ENCODE results near the gene IFT80. TPM values are rescaled to one million over a fixed set of nuclear protein-coding genes. Genes with fewer than 3 reads are reported as not detected.

Gene IFT80
- polyA plus RNA-seq, 6 donors from 2014 or later: 4.0 to 8.4 (median 5.6) TPM

- no peaks in the 10 kb centered on the region for H3K9me3 Mint-ChIP-seq
- H3K4me1 Mint-ChIP-seq: no peaks in the 10 kb centered on the region
- ATAC-seq (ENCODE audit: low read depth in 2 of 2): no peak
- H3K36me3 Mint-ChIP-seq: peaks cover 0 to 9% of the 10 kb centered on the region in 2 donors
- no peak overlapping the region for H3K27ac Mint-ChIP-seq
- H3K27me3 Mint-ChIP-seq: no peaks in the 10 kb centered on the region
- no peak for DNase-seq
- H3K4me3 Mint-ChIP-seq: no peak overlapping the region
These were observed 13.5 kb upstream of the IFT80 start for GRCh38 chr3:160412477-160412876.

DNA sequence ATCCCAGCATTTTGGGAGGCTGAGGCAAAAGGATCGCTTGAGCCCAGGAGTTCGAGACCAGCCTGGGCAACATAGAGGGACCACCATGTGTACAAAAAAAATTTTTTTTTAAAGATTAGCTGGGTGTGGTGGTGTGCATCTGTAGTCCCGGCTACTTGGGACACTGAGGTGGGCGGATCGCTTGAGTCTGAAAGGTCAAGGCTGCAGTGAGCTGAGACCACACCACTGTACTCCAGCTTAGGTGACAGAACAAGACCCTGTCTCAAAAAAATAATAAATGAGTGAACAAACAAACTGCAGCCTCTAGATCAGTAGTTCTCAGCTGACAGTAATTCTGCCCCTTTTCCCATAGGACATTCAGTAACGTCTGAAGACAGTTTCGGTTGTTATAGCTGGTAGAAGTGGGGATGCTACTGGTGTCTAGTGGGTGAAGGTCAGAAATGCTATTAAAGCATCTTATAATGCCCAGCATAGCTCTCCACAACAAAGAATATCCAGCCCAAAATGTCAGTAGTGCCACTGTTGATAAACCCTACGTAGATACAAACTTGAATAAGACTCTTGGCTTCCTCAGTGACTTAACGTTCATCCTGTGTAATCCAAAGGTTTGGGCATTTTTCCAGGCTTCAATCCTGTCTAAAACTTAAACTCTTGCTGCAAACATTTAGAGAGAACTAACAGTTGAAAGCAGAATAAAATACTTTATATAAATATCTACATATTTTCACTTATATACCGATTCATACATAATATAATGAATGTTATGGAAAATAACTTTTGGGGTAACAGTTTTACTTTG, 11.0 kb upstream of the IFT80 start:
- DNase-seq (no peak), ATAC-seq (ENCODE audit: low read depth in 2 of 2) (no peak)
- H3K4me1 Mint-ChIP-seq: no peaks in the 10 kb centered on the region
- H3K4me3 Mint-ChIP-seq: no peak overlapping the region
- no peaks in the 10 kb centered on the region for H3K9me3 Mint-ChIP-seq
- H3K27ac Mint-ChIP-seq: no peak overlapping the region
- H3K27me3 Mint-ChIP-seq: no peaks in the 10 kb centered on the region
- peaks cover 0 to 5% of the 10 kb centered on the region in 2 donors for H3K36me3 Mint-ChIP-seq

DNA sequence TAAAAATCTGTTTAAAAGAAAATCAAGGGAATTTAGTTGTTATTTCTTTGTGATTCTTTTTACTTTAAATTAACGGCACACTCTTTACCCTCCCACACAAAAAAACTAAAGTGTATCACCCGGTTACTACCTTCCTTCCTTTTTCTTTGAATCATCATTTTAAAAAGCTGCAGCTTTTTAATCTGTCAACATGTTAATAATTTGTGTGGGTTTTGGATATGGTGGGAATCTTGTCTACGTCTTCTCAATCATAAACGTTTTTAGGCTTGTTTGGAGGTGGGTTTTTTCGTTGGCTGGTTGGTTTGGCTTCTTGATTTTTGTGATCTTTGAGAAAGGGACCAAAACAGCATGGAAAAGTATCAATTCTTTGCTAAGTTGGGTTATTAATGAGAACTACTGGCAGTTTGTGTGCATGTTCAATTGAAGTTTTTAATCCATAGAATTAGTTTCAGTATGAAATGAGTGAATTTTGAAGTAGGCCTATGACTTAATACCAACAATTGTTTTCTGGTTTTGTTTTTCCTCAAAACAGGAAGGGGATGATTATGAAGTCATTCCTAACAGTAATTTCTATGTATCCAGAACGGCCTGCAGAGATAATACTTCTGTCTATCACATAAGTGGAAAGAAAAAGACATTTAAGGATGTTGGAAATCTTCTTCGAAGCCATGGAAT, 4.9 kb upstream of the IFT80 start:
- no peak for ATAC-seq (ENCODE audit: low read depth in 2 of 2)
- Mint-ChIP-seq H3K27me3 (peaks cover 0 to 5% (median 0%) of the 10 kb centered on the region in 3 donors), H3K4me3 (peak overlapping the region in 2 of 8 donors; percentile 24 to 55), H3K9me3 (peaks cover 0 to 3% (median 0%) of the 10 kb centered on the region in 7 donors), H3K36me3 (peaks cover 8 to 10% of the 10 kb centered on the region in 2 donors), H3K4me1 (peaks cover 29 to 30% (median 29%) of the 10 kb centered on the region in 3 donors), H3K27ac (peak overlapping the region in 1 of 6 donors; percentile 49)
- DNase-seq: no peak

- ATAC-seq (ENCODE audit: low read depth in 2 of 2) (no peak), DNase-seq (no peak)
- Mint-ChIP-seq H3K36me3 (peaks cover 10% of the 10 kb centered on the region in 2 donors), H3K4me3 (peak overlapping the region in 3 of 8 donors; percentile 32 to 98 (median 96)), H3K4me1 (peaks cover 35 to 39% (median 37%) of the 10 kb centered on the region in 3 donors), H3K27ac (no peak overlapping the region), H3K9me3 (peaks cover 0 to 3% (median 0%) of the 10 kb centered on the region in 7 donors), H3K27me3 (peaks cover 0 to 5% (median 0%) of the 10 kb centered on the region in 3 donors)
These were observed 4.1 kb upstream of the IFT80 start for GRCh38 chr3:160403028-160403545.

GRCh38 chr3:160402221-160403027, 3.4 kb upstream of the IFT80 start:
- H3K4me1 Mint-ChIP-seq: peaks cover 36 to 41% (median 38%) of the 10 kb centered on the region in 3 donors
- peak overlapping the region in 2 of 6 donors; percentile 22 to 50 for H3K27ac Mint-ChIP-seq
- peaks cover 10% of the 10 kb centered on the region in 2 donors for H3K36me3 Mint-ChIP-seq
- DNase-seq: no peak
- ATAC-seq (ENCODE audit: low read depth in 2 of 2): no peak
- peaks cover 0 to 5% (median 0%) of the 10 kb centered on the region in 3 donors for H3K27me3 Mint-ChIP-seq
- peak overlapping the region in 7 of 8 donors; percentile 10 to 98 (median 34) for H3K4me3 Mint-ChIP-seq
- peaks cover 0 to 3% (median 0%) of the 10 kb centered on the region in 7 donors for H3K9me3 Mint-ChIP-seq

DNA sequence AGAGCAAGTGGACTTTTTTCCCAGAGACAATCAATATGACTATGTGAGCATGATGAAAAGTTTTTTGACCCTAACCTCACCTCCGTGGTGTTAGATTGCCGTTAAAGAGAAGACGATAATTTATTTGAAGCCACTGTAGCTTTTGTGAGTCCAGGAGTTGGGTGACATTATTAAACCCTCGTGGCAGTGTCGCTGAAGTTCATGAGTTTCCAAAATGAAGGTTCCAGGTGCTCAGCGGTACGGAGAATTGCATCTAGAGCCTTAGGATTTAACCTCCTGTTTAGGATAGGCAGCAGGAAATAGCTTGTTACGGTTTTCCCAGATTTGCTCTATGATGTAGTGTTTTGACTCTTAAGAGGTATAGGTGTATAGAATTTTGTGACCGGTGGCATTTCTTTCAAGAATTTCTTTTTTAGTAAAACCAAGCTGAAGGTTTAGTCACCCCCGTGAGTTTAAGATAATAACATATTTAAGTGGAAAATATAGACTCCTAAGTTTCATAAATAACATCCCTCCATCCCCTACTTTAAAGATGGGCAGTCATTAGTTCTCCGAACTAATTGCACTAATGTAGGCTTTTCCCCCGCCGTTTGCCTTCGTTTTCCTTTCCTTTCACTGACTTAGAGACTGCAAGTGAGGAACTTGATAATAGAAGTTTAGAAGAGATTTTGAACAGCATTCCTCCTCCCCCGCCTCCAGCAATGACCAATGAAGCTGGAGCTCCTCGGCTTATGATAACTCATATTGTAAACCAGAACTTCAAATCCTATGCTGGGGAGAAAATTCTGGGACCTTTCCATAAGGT, 2.5 kb upstream of the IFT80 start:
- DNase-seq: no peak
- Mint-ChIP-seq H3K27ac (peak overlapping the region in 5 of 6 donors; percentile 28 to 89 (median 50)), H3K9me3 (peaks cover 0 to 3% (median 0%) of the 10 kb centered on the region in 7 donors), H3K4me1 (peaks cover 36 to 41% (median 38%) of the 10 kb centered on the region in 3 donors), H3K27me3 (peaks cover 0 to 5% (median 0%) of the 10 kb centered on the region in 3 donors), H3K36me3 (peaks cover 10% of the 10 kb centered on the region in 2 donors), H3K4me3 (peak overlapping the region; percentile 89 to 99 (median 96))
- no peak for ATAC-seq (ENCODE audit: low read depth in 2 of 2)

DNA sequence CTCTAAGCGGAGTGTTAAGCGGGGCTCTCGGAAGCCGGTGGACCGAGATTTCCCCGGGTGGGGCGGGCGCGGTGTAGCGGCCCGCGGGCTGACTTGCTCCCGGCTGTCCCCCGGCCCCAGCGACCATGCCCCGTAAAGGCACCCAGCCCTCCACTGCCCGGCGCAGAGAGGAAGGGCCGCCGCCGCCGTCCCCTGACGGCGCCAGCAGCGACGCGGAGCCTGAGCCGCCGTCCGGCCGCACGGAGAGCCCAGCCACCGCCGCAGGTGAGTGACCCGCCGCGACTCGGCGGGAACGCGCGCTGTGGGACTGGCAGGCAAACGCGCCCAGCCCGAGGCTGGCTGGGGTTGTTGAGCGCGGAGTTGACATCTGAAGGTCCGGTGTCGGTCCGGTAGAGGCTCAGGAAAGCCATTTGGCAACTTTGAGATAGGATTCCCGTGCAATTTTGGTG, 1.7 kb upstream of the IFT80 start:
- H3K4me3 Mint-ChIP-seq: peak overlapping the region; percentile 95 to 100 (median 98)
- peaks cover 0 to 5% (median 0%) of the 10 kb centered on the region in 3 donors for H3K27me3 Mint-ChIP-seq
- peaks cover 7 to 10% of the 10 kb centered on the region in 2 donors for H3K36me3 Mint-ChIP-seq
- peak; percentile 23 for DNase-seq
- peaks cover 36 to 41% (median 38%) of the 10 kb centered on the region in 3 donors for H3K4me1 Mint-ChIP-seq
- peaks cover 0 to 3% (median 0%) of the 10 kb centered on the region in 7 donors for H3K9me3 Mint-ChIP-seq
- H3K27ac Mint-ChIP-seq: peak overlapping the region in 4 of 6 donors; percentile 7 to 99 (median 88)
- no peak for ATAC-seq (ENCODE audit: low read depth in 2 of 2)

- H3K27ac Mint-ChIP-seq: peak overlapping the region; percentile 97 to 100 (median 99)
- ATAC-seq (ENCODE audit: low read depth in 2 of 2) (peak in 1 of 2 donors; percentile 6), DNase-seq (no peak)
- H3K4me3 Mint-ChIP-seq: peak overlapping the region; percentile 95 to 100 (median 98)
- H3K27me3 Mint-ChIP-seq: peaks cover 0 to 5% (median 0%) of the 10 kb centered on the region in 3 donors
- peaks cover 36 to 41% (median 38%) of the 10 kb centered on the region in 3 donors for H3K4me1 Mint-ChIP-seq
- H3K36me3 Mint-ChIP-seq: peaks cover 5 to 10% of the 10 kb centered on the region in 2 donors
- peaks cover 0 to 3% (median 0%) of the 10 kb centered on the region in 7 donors for H3K9me3 Mint-ChIP-seq
These were observed 1.1 kb upstream of the IFT80 start for GRCh38 chr3:160400030-160400701.

DNA sequence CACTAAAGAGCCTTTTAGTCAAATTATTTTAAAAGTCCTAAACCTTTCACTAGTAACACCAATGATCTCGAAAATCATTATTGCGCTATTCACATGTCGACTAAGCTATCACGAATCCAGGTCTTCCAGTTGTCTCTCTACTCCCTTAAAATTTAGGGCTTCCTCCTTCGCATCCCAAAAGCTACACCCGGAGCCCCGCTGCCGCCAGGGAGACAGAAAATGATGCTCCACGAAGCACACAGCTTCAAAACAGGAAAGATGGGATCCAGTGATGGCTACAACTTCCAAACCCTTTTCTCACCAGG, 253 bp downstream of the IFT80 start:
- DNase-seq: no peak

GRCh38 chr3:160395297-160395696, 3.7 kb downstream of the IFT80 start:
- H3K4me1 Mint-ChIP-seq: peaks cover 16 to 20% (median 18%) of the 10 kb centered on the region in 3 donors
- peaks cover 0 to 10% of the 10 kb centered on the region in 2 donors for H3K36me3 Mint-ChIP-seq
- ATAC-seq (ENCODE audit: low read depth in 2 of 2) (no peak), DNase-seq (no peak)
- no peaks in the 10 kb centered on the region for H3K27me3 Mint-ChIP-seq
- no peak overlapping the region for H3K27ac Mint-ChIP-seq
- peaks cover 0 to 3% (median 0%) of the 10 kb centered on the region in 7 donors for H3K9me3 Mint-ChIP-seq
- no peak overlapping the region for H3K4me3 Mint-ChIP-seq

More for the DNA sequence above, 253 bp downstream of the IFT80 start:
- Mint-ChIP-seq H3K36me3 (peaks cover under 1 to 10% of the 10 kb centered on the region in 2 donors), H3K9me3 (peaks cover 0 to 3% (median 0%) of the 10 kb centered on the region in 7 donors), H3K4me1 (peaks cover 33 to 37% (median 36%) of the 10 kb centered on the region in 3 donors), H3K27me3 (peaks cover 0 to 5% (median 0%) of the 10 kb centered on the region in 3 donors), H3K27ac (peak overlapping the region; percentile 97 to 100 (median 99)), H3K4me3 (peak overlapping the region; percentile 95 to 100 (median 98))
- peak; percentile 0 to 1 for ATAC-seq (ENCODE audit: low read depth in 2 of 2)

GRCh38 chr3:160394009-160394392, 5.0 kb downstream of the IFT80 start:
- no peaks in the 10 kb centered on the region for H3K27me3 Mint-ChIP-seq
- no peaks in the 10 kb centered on the region for H3K9me3 Mint-ChIP-seq
- H3K4me1 Mint-ChIP-seq: peaks cover 11 to 19% (median 13%) of the 10 kb centered on the region in 3 donors
- H3K27ac Mint-ChIP-seq: no peak overlapping the region
- peaks cover 0 to 3% of the 10 kb centered on the region in 2 donors for H3K36me3 Mint-ChIP-seq
- DNase-seq: no peak
- no peak for ATAC-seq (ENCODE audit: low read depth in 2 of 2)
- no peak overlapping the region for H3K4me3 Mint-ChIP-seq
